ENCODE data around the gene AK3. TPM values are rescaled to one million over a fixed set of nuclear protein-coding genes. Genes with fewer than 3 reads are reported as not detected.

AK3 gene
- total and polyA plus RNA-seq, 2 experiments from 2014 or later: 62.8 to 80.4 TPM

DNA sequence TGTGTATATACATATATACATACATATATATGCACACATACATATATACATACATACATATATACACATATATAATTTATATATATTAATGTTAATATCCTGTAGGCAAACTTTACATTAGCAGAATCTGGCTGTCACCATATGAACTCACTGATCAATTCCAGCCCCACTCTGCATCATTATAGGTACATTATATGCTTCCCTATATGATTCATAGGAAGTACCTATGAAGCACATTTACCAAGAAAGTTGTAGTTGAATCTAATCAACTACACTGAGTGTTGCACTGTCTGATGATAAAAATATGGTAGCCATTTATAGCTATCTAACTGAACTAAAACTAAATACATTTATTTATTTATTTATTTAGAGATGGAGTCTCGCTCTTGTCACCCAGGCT is 69.3 kb downstream of the AK3 start:
- Histone ChIP-seq H3K27me3 (replicated peaks; ENCODE audit: insufficient read depth) (no peaks in the 10 kb centered on the region), H2AFZ (no peak overlapping the region), H3K4me3 (no peak overlapping the region), H4K20me1 (ENCODE audit: insufficient read depth) (no peaks in the 10 kb centered on the region), H3F3A (ENCODE audit: insufficient read depth) (peaks cover 10% of the 10 kb centered on the region), H3K9me2 (ENCODE audit: insufficient read depth) (no peaks in the 10 kb centered on the region), H3K79me2 (ENCODE audit: insufficient read depth) (no peaks in the 10 kb centered on the region), H3K4me2 (ENCODE audit: unreplicated experiment) (no peak overlapping the region), H3K9me3 (ENCODE audit: low read depth) (no peaks in the 10 kb centered on the region), H3K4me1 (ENCODE audit: insufficient read depth) (peaks cover 13% of the 10 kb centered on the region), H3K9ac (no peak overlapping the region), H3K27ac (no peak overlapping the region), H3K36me3 (ENCODE audit: low read depth) (no peaks in the 10 kb centered on the region)
- TF ChIP-seq EZH2 (IDR thresholded peaks at IDR 0.05; ENCODE audit: insufficient read depth, poor library complexity, severe bottlenecking): no peak
- TF ChIP-seq EZH2phosphoT487 (IDR thresholded peaks at IDR 0.05; ENCODE audit: insufficient read depth, low read depth): no peak
- in situ Hi-C loops (cut with MboI): no loop called here
- DNase-seq: no peak
- WGBS, 2 experiments (ENCODE audit: low coverage in 1 of 2, low lambda C conversion rate in 2 of 2, missing lambda C conversion rate in 2 of 2): 95 to 100% methylated on average over 1 of the region's 1 CpG

DNA sequence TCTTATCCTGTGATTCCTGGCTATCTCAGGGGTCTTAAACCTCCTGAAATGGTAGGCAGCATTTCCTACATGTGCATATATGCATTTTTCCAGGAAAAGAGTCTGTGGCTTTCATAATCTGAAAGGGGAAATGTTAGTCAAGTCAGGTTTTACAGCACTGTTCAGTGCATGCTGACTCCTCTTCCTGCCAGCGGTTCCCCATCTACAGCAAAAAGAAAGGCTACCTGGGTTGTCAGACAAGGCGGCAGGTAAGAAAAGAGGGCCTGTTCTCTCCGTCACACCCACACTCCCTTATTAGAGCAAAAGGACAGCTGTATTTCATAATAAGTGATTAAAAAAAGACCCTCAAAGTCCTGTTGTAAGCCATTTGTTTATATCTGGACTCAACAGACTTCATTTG is 70.4 kb downstream of the AK3 start:
- in situ Hi-C loops (cut with MboI): no loop called here
- no peak overlapping the region for H3K9ac ChIP-seq
- no peak overlapping the region for H2AFZ ChIP-seq
- H3F3A ChIP-seq (ENCODE audit: insufficient read depth): peaks cover 13% of the 10 kb centered on the region
- H4K20me1 ChIP-seq (ENCODE audit: insufficient read depth): no peaks in the 10 kb centered on the region
- peaks cover 17% of the 10 kb centered on the region for H3K4me1 ChIP-seq (ENCODE audit: insufficient read depth)
- H3K27me3 ChIP-seq (replicated peaks; ENCODE audit: insufficient read depth): no peaks in the 10 kb centered on the region
- no peaks in the 10 kb centered on the region for H3K79me2 ChIP-seq (ENCODE audit: insufficient read depth)
- H3K27ac ChIP-seq: no peak overlapping the region
- no peak overlapping the region for H3K4me2 ChIP-seq (ENCODE audit: unreplicated experiment)
- no peaks in the 10 kb centered on the region for H3K9me3 ChIP-seq (ENCODE audit: low read depth)
- H3K9me2 ChIP-seq (ENCODE audit: insufficient read depth): no peaks in the 10 kb centered on the region
- H3K4me3 ChIP-seq: no peak overlapping the region
- DNase-seq: no peak
- TF ChIP-seq EZH2 (IDR thresholded peaks at IDR 0.05; ENCODE audit: insufficient read depth, poor library complexity, severe bottlenecking) (no peak), EZH2phosphoT487 (IDR thresholded peaks at IDR 0.05; ENCODE audit: insufficient read depth, low read depth) (no peak)
- 78 to 80% methylated on average over 3 of the region's 3 CpGs for WGBS, 2 experiments (ENCODE audit: low coverage in 1 of 2, low lambda C conversion rate in 2 of 2, missing lambda C conversion rate in 2 of 2)
- H3K36me3 ChIP-seq (ENCODE audit: low read depth): no peaks in the 10 kb centered on the region

DNA sequence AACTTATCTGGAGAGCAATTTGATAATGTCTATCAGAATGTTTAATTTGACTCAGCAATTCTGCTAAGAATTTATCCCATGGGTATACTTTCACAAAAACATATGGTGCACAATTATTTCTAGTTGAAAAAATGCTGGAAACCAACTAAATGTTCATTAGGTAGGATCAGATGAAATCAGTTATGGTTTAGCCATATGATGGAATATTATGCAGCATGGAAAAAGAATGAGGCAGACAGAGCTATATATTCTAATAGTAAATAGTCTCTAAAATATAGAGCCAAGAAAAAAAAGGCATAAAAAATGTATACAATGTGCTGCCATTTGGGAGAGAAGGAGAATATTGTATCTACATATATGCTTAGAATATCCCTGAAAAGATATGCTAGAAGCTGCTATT is 71.1 kb downstream of the AK3 start:
- in situ Hi-C loops (cut with MboI): no loop called here
- Histone ChIP-seq H3K27me3 (replicated peaks; ENCODE audit: insufficient read depth) (no peaks in the 10 kb centered on the region), H3K4me1 (ENCODE audit: insufficient read depth) (peaks cover 16% of the 10 kb centered on the region), H3K36me3 (ENCODE audit: low read depth) (no peaks in the 10 kb centered on the region), H2AFZ (no peak overlapping the region), H3F3A (ENCODE audit: insufficient read depth) (peaks cover 15% of the 10 kb centered on the region), H3K9me3 (ENCODE audit: low read depth) (no peaks in the 10 kb centered on the region), H3K4me3 (no peak overlapping the region), H4K20me1 (ENCODE audit: insufficient read depth) (no peaks in the 10 kb centered on the region), H3K4me2 (ENCODE audit: unreplicated experiment) (no peak overlapping the region), H3K79me2 (ENCODE audit: insufficient read depth) (no peaks in the 10 kb centered on the region), H3K9ac (no peak overlapping the region), H3K27ac (no peak overlapping the region), H3K9me2 (ENCODE audit: insufficient read depth) (no peaks in the 10 kb centered on the region)
- no peak for DNase-seq
- TF ChIP-seq EZH2 (IDR thresholded peaks at IDR 0.05; ENCODE audit: insufficient read depth, poor library complexity, severe bottlenecking) (no peak), EZH2phosphoT487 (IDR thresholded peaks at IDR 0.05; ENCODE audit: insufficient read depth, low read depth) (no peak)

DNA sequence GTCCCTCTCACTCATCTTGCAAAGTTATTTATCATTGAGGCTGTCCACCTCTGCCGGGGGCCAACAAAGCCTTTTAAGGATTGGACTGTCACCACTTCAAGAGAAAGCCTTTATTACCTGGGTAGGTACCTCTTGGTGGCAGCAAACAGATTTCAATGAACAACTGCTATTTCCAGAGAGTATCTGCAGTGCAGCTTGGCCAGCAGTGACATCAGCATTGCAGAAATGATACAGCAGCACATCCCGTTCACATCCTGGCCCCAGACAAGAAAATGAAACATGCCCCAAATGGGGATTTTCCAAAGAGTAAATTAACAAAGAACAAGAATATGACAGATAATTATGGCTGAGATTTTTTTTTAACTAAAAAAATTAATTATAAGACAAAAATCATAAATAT is 72.4 kb downstream of the AK3 start:
- peaks cover 22% of the 10 kb centered on the region for H3K4me1 ChIP-seq (ENCODE audit: insufficient read depth)
- in situ Hi-C loops (cut with MboI): no loop called here
- 64 to 83% methylated on average over 2 of the region's 2 CpGs for WGBS, 2 experiments (ENCODE audit: low coverage in 1 of 2, low lambda C conversion rate in 2 of 2, missing lambda C conversion rate in 2 of 2)
- H3K4me3 ChIP-seq: no peak overlapping the region
- H3K79me2 ChIP-seq (ENCODE audit: insufficient read depth): no peaks in the 10 kb centered on the region
- no peak overlapping the region for H3K27ac ChIP-seq
- TF ChIP-seq EZH2phosphoT487 (IDR thresholded peaks at IDR 0.05; ENCODE audit: insufficient read depth, low read depth) (no peak), EZH2 (IDR thresholded peaks at IDR 0.05; ENCODE audit: insufficient read depth, poor library complexity, severe bottlenecking) (no peak)
- no peak overlapping the region for H2AFZ ChIP-seq
- no peaks in the 10 kb centered on the region for H3K36me3 ChIP-seq (ENCODE audit: low read depth)
- H4K20me1 ChIP-seq (ENCODE audit: insufficient read depth): no peaks in the 10 kb centered on the region
- DNase-seq: no peak
- no peaks in the 10 kb centered on the region for H3K9me2 ChIP-seq (ENCODE audit: insufficient read depth)
- H3K4me2 ChIP-seq (ENCODE audit: unreplicated experiment): no peak overlapping the region
- H3K9ac ChIP-seq: no peak overlapping the region
- H3F3A ChIP-seq (ENCODE audit: insufficient read depth): peaks cover 23% of the 10 kb centered on the region
- no peaks in the 10 kb centered on the region for H3K9me3 ChIP-seq (ENCODE audit: low read depth)
- H3K27me3 ChIP-seq (replicated peaks; ENCODE audit: insufficient read depth): no peaks in the 10 kb centered on the region

DNA sequence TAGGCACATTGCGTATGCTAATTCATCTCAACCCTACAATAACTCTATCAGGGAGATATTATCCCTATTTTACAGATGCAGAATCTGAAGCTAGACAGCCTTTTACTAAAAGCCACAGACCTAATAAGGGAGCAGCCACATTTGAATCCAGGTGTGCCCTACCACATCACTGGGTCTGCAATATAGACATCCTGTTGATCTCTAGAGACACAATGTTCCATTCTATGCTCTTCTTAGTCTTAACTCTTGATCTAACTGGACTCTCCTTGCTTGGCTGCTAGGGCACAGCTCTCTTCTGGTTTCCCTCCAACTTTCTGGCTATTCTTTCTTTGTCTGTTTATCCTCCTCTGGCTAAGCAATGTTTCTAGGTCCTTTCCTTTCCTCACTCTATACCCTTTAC is 73.3 kb downstream of the AK3 start:
- Histone ChIP-seq H3F3A (ENCODE audit: insufficient read depth) (peaks cover 28% of the 10 kb centered on the region), H3K4me1 (ENCODE audit: insufficient read depth) (peaks cover 29% of the 10 kb centered on the region), H3K79me2 (ENCODE audit: insufficient read depth) (no peaks in the 10 kb centered on the region), H3K27me3 (replicated peaks; ENCODE audit: insufficient read depth) (no peaks in the 10 kb centered on the region), H3K9me2 (ENCODE audit: insufficient read depth) (no peaks in the 10 kb centered on the region), H3K36me3 (ENCODE audit: low read depth) (no peaks in the 10 kb centered on the region), H3K27ac (no peak overlapping the region), H3K4me3 (no peak overlapping the region), H4K20me1 (ENCODE audit: insufficient read depth) (no peaks in the 10 kb centered on the region), H3K9ac (no peak overlapping the region), H3K9me3 (ENCODE audit: low read depth) (no peaks in the 10 kb centered on the region), H3K4me2 (ENCODE audit: unreplicated experiment) (no peak overlapping the region), H2AFZ (no peak overlapping the region)
- TF ChIP-seq EZH2 (IDR thresholded peaks at IDR 0.05; ENCODE audit: insufficient read depth, poor library complexity, severe bottlenecking) (no peak), EZH2phosphoT487 (IDR thresholded peaks at IDR 0.05; ENCODE audit: insufficient read depth, low read depth) (no peak)
- in situ Hi-C loops (cut with MboI): no loop called here
- WGBS, 2 experiments (ENCODE audit: low coverage in 1 of 2, low lambda C conversion rate in 2 of 2, missing lambda C conversion rate in 2 of 2): 96 to 100% methylated on average over 1 of the region's 1 CpG
- no peak for DNase-seq
